HG03066 (cell line): Measurements from ENCODE around the gene SUGP1.

Source experiments
- ATAC-seq: cut with Tn5 transposase; IDR thresholded peaks from one replicate; pipeline ENCODE4 v1.9.1; 2021; ENCODE audit warnings: low read depth; ENCODE audit not compliant: unreplicated experiment

SUGP1 gene

DNA sequence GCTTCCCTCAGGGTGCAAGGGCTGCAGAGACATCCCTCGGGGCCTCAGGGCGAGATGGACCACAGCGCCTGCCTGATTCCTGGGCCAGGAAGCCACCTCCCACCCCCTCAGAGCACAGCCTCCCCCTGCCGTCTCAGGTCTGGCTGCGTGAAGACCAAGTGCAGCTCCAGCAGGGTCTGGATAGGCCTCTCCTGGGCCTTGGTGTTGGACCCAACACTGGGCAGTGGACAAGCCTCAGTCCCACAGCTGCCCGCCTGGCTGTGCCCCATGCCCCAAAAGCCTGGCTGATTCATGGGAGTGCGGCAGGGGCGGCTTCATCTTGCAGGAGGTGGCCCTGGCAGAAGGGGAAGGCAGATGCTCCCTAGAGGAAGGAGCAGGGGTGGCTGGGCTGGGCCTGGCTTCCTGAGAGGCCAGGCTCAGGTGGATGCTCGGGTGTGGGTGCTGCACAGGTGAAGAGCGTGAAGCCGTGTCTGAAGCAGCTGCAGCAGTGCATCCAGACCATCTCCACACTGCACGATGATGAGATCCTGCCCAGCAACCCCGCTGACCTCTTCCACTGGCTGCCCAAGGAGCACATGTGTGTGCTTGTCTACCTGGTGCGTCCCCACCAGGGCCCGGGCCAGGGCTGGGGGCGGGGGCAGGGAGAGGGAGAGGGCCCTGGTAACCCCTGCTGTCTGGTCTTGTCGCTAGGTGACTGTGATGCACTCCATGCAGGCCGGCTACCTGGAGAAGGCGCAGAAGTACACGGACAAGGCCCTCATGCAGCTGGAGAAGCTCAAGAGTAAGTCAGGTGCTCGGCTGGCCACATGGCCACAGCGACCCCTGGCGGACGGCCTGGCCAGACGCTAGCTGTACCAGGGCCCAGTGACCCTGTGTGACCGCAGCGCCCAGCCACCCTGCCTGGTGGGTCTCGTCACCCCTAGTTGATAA, 22.0 kb upstream of the SUGP1 start:
- ATAC-seq = no peak

DNA sequence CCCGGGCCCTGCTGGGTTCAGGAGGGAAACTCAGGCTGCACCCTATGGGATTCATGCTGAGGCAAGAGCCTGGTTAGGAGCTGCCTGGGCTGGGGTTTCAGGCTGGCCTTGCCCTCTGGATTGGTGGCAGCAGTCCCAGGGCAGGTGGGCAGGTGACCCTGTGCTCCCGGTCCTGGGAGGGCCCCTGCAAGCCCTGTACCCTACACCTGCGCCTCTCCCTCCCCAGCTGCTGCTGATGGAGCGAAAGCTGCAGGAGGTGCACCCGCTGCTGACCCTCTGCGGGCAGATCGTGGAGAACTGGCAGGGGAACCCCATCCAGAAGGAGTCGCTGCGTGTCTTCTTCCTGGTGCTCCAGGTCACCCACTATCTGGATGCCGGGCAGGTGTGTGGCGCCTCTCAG, 20.7 kb upstream of the SUGP1 start:
- no peak for ATAC-seq

DNA sequence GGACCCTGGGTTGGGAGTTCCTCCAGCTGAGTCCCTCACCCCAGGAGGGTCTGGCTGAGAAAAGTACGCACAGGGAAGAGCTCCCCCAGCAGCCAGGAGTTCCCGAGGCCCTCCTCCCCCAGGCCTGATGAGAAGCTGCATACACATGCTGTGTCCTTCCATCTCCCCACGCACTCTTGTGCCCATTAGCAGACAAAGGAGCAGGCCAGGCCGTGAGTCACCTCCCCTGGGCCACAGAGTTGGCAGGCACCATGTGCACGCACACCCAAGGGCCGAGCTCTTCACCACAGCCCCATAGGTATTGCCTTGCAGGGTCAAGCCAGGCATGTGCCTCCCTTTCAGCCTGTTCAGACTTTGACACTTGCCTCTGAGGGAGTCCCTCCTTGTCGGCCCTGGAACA, 17.8 kb upstream of the SUGP1 start:
- ATAC-seq = no peak

DNA sequence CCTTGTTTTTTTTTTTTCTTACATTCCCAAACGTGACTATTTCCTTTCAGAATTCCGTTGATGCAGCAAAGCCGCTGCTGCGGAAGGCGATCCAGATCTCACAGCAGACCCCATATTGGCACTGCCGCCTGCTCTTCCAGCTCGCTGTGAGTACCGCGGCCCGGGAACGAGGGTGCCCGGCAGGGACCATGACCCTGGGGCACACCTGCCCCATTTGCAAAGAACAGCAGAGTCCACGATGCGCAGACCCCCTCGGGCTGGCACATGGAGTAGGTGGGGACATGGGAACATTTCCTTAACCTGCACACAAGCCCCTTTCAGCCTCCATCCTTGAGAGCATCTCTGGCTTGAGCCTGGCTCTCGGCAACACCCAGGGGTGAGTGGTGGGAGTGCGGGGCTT, 16.8 kb upstream of the SUGP1 start:
- no peak for ATAC-seq

DNA sequence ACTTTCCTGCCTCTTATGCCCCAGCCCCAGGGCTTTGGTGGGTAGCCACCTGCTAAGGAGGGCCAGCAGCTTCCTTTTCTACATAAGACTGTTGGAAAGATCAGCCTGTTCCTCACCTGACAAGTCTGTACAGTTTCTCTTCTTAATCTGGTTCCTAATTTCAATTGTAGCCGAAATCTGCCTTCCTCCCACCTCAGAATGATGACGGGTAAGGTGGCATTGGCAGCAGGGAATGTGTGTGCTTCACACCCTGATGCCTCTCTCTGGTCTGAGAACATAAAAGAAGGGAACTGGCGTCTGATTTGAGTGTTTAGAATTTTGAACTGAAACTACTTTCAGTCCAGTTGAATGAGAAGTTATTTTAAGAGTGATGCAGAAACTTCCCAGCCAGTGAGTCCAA, 16.3 kb upstream of the SUGP1 start:
- ATAC-seq = no peak

DNA sequence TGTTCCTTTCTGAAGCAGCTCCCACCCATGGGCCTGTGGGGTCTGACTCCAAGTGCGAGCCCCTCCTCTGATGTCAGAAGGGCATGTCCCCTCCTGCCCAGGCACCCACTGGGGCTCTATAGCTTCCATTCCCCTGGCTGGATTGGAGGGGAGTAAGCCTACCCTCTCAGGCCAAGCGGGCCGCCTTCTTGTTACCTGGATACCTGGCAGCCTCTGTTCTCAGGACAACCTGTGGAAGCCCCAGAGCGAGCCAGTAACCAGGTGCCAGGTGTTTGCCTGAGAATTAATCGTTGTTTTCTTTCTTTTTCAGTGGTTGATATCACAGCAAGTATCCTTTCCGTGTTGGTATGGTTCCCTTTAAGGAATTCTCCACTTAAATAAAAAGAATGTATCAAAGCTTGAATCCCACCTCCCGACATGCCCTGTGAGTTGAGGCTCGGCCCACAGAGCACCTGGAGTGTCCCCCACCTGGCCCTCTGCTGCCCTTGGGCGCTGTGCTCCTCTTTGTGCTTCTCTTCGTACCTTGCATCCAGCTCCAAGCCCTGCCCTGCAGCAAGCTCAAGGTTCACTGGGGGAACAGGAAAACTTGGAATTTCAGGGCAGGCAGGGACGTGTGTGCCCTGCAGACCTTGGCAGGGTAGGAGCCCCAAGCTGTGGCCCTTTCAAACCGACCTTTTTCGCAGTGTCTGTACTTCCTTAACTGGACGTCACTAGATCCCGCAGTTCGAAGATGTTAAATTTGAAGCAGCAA, 15.3 kb upstream of the SUGP1 start:
- ATAC-seq = no peak

DNA sequence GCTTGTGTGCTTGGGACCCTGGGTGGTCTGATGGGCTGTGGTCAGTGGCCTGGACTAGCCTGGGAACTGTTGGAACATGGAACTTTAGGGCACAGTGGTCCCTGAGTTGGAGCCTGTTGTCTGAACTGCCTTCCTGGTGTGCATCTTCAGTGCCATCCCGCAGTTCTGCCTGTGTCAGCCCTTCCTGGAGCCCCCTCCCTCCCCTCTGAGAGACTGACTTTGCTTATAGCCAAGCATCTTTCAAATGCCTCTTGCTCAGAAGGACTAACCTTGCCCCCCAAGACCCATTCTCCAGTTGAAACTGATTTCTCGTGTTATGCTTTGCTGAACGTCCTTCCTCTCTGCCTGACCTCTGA, 14.7 kb upstream of the SUGP1 start:
- no peak for ATAC-seq

DNA sequence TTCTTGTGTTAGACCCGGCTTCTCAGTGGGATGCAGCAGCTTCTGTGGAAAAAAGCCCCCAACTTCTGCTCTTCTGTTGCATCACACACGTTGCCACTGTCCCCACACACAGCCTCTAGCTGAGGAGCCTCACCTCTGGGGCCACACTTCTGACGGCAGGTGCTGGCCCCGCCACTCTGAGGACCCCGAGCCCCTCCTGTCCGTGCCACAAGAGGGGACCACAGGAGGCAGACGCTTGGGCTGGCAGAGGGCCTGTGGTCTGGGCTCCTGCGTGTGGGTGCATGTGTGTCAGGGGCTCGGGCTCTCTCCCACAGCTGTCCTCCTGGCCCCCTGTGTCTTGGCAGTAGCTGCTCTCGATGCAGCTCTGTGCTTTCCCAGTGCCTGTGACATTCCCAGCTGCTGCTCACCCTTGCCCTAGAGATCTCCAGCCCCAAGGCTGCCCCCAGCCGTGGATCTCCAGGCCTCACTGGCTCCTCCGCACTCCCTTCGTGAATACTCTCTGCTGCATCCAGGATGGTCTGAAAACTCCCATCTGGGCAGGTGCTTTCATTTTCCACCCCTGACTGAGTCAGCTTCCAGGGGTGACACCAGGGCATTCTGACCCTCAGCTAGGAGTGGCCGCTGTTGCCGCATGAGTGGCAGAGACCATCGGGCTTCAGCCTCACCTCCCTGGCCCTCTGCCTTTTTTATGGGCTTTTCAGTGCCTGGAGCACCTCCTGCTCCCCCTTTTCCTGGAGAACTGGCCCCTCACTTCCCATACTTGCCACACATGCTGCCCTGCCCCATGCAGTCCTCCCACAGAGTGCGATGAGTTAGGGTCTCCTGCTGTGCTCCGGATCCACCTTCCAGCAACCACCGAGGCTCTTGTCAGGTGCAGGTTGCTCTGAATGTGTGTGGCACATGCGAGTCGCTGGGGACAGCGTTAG, 14.0 kb upstream of the SUGP1 start:
- no peak for ATAC-seq

DNA sequence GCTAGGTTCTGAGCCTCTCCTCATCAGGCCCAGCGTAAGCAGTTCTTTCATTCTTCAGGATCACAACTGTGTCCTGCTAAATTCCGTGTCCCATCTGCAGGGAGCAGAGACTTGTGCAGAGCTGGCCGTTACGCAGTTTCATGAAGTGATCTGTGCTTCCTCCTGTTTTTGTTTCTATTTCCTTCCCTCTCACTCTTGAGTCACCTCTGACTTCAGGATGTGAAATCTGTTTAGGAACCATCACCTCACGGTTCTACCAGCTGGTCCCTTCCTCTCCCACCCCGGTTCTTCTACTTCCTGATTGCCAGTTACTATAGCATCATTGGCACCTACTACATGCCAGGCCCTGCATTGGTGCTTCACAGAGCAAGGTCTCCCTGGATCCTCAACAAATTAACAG, 8.8 kb upstream of the SUGP1 start:
- no peak for ATAC-seq

DNA sequence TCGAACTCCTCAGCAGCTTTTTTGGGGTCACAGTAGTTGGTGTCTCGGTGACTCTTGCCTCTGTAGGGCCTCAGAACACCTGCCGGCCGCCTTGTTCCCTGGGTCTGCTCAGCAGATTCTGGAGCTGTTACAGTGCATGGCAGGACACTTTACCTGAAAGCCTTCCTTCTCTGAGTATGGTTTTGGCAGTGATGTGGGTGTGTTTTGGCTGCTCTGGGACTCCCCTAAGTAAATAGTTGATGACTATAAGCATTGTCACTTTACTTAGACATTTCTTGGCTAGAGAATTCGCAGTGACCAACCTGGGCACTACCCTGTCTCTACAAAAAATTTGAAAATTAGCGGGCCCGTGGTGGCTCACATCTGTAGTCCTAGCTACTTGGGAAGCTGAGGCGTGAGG, 7.4 kb upstream of the SUGP1 start:
- ATAC-seq = no peak

DNA sequence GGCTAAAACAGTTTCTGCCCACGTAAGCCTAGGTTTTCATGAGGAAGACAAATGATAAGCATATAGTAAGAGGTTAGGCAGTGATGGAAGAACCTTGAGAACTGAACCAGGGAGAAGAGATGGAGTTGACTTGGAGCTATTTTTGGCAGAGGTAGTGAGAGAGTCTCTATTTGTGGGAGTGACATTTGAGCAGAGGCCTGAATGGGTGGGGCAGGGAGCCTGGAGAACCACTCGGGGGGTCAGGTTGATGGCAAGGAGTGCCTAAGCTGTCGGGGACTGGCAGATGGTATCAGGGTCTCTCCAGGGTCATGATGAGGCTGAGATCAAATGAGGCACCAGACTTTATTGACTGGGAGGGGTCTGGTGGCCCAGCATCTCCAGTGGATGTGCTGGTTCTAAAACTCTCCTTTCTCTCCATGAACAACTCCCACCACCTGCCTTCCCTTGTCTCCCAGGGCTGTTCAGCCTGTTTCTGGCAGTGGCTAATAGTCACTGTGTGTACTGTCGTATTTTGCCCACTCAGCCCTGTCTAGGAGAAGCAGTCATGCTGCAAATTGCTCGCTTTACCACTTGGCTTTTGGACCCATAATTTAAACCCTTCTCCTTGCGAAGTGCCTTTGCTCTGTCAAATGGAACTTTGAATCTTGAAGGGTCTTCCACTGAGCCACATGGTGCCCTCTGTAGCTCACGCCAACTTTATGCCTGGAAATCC, 3.9 kb upstream of the SUGP1 start:
- ATAC-seq = no peak

DNA sequence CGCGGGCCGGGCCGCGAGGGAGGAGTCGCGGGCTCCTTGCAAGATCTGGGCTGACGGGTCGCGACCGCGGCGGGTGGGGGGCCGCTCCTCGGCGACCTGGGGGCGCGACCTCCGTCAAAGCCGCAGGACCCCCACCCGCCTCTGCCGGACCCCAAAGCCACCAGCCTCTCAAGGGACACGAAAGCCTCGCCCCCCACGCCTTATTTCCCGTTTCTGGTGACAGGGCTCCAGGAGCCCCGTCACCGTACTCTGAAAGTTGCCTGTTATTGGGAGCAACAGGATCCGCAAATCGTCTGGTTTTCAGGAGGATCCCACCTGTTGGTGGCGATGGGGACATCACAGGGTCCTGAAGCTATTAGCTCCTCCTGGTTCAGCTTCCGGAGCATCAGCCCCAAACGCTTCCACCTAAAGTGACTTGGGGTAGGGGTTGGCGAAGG, 850 bp upstream of the SUGP1 start:
- ATAC-seq = no peak

DNA sequence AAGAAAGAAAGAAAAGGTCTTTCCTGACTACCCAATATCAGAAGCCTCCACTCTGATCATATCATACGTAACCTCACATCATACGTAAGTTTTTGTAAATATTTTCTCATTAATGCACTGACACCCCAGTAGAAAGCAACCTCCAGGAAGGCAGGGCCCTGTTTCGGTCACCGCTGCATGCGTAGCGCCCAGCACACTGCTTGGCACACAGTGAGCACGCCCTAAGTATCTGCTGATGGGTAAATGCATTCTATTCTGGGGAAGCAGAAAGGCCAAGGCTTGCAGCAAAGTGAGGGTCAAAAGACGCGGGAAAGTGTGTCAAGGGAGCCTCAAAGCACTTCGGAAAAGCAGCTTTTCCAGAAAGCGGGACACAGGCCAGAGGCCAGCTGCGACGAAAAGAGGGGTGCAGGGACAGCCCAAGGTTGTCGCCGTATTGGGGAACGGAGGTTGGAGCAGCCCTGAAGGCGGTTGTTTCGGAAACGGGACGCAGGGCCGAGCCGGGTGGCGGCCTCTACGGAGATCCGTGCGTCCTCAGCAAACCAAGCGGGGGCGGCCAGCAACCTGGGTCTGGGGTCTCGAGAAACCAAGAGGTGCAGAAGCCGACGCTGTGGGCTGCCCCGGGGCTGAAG, 463 bp downstream of the SUGP1 start:
- no peak for ATAC-seq

DNA sequence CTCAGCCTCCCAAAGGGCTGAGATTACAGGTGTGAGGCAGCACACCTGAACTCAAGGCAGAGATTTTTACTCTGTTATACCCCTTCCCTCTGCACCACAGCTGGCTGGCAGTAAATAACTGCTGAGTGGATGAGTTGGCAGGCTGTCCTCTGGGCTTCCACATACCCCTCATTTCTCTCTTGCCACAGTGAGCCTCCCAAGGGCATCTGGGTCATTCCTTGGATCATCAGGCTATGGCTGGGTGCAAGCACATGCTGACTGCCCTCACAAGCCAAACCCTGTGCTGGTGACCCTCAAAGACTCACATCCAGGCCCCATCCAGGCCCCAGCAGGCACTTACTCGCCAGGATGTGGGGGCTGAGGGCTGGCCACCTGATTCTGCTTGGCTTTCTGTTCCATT, 4.2 kb downstream of the SUGP1 start:
- no peak for ATAC-seq

DNA sequence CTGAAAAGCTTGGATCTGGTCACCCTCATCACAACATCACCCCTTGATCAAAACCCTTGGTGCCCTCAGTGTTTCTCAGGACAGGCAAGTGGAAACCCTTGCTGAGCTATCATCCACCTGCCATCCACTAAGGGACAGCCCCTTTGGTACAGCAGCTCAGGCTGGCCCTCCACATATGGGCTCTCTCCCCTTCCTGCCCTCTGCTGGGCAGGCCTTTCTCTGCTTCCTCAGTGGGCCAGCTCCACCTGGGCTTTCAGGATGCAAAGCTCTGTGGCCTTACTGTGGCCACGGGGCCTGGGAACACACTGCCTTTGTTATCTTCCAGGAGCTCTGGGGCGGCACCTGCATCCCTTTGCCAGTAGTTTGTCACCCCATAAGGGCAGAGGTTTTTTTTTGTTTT, 4.9 kb downstream of the SUGP1 start:
- ATAC-seq = no peak

DNA sequence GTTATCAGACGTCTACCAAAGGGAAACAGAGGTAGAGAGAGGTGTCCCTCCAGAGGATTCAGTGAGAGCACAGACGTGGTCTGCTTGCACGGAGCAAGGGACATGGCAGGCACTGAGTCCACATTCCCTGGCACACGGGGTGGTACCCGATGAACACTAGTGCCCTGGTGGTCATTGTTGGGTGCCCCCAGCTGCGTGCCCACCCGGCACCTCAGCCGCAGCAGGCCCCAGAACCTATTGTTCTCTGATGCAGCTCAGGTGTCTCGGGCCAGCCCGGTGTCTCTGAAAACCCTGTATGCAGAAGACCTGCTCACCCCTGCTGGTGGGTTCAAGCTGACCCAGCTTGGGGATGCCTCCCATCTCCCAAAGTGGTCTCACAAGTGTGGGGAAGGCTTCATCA, 11.9 kb downstream of the SUGP1 start:
- ATAC-seq = no peak

DNA sequence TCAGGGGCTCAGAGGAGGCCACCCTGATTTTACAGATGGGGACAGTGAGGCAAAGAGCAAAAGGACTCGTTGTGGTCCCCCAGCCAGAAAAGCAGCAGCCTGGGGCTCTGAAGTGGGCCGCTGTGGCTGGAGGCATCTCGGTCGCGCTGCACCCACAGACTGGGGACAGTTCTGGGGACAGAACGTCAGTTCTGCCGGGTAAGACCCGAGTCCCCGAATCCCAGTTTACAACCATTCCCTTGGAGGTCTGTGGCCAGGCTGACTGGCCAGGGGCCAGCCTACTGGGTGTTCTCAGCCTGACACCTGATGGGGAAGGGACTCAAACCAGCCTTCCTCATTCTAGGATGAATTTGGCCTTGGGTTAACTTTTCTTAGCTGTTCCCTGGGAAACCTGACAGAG, 14.1 kb downstream of the SUGP1 start:
- no peak for ATAC-seq

DNA sequence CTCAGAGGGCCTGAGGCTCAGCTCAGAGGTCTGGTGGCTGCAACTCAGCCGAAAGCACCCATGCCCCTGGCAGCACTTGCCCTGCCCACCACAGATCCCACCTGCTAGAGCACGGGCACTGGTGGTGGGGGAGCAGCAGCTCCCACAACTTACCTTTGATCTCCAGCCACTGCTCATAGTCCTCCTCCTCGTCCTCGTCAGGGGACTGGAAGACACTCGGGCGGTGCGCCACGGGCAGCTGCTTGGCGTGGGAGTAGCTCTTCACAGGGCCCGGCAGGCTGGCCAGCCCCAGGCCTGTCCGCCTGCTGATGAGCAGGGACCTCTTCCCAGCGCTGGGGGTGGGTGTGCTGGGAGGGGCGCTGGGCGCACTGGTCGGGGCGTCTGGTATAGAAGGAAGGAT, 14.6 kb downstream of the SUGP1 start:
- no peak for ATAC-seq

DNA sequence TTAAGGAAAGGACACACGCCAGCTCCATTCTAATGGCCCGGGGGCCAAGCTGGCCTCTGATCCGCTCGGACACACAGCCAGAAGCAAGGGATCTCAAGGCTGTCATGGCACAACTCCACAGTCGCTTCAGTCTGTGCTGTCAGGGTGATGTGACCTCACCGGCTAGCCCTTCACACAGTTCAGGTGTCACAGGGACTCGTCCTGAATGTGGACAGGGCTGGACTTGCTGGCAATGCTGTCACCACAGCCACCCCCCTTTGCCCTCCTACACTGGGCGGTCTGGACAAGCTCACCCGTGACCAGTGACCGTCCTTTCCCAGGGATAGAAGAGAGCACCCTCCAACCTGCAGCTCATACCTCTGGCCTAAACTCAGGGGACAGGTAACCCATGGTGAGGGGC, 15.2 kb downstream of the SUGP1 start:
- ATAC-seq = no peak
